CD4-positive, CD25-positive, alpha-beta regulatory T cell (primary cell): ENCODE measurements around the gene GOLGA6C. TPM values are rescaled to one million over a fixed set of nuclear protein-coding genes. Genes with fewer than 3 reads are reported as not detected.
"Not testable (repeated sequence)": the region's sequence is repeated elsewhere in the genome, so short reads cannot be mapped to it uniquely, and the experiment has no call there.

Experiments
- ATAC-seq, 2 donors: fragments of 150-1000 bp; cut with Tn5 transposase; one replicate each; pipeline ENCODE4 v1.10.0; 2021; ENCODE audit warnings: low read depth in 2 of 2, moderate number of reproducible peaks in 2 of 2, moderate library complexity in 1 of 2
- DNase-seq, 3 donors: peaks; one replicate each; pipeline versions ENCODE4 v3.0.0 to v3.0.0-alpha.2; 2012 to 2022; ENCODE audit warnings: mixed read lengths in 1 of 3
- H3K27ac ChIP-seq: one replicate; pipeline ENCODE4 v1.7.0; 2013; ENCODE audit warnings: mild to moderate bottlenecking, low read length; ENCODE audit not compliant: insufficient read depth, poor library complexity, severe bottlenecking
- H3K27me3 ChIP-seq: one replicate; pipeline ENCODE4 v1.7.0; 2013; ENCODE audit warnings: low read length; ENCODE audit not compliant: control insufficient read depth, insufficient read depth
- H3K36me3 ChIP-seq: one replicate; pipeline ENCODE4 v1.7.0; 2013; ENCODE audit warnings: mild to moderate bottlenecking, low read length, moderate library complexity; ENCODE audit not compliant: control insufficient read depth, insufficient read depth
- H3K4me1 ChIP-seq: 2 replicates; pipeline ENCODE4 v1.7.0; 2013; ENCODE audit warnings: mild to moderate bottlenecking, low read length; ENCODE audit not compliant: insufficient read depth, control insufficient read depth, poor library complexity, severe bottlenecking
- H3K4me3 ChIP-seq: one replicate; pipeline ENCODE4 v1.7.0; 2013; ENCODE audit warnings: low read depth, mild to moderate bottlenecking, low read length, moderate library complexity
- H3K9me3 ChIP-seq, 2 experiments: 1 replicate in 1 of 2; 2 replicates in 1 of 2; pipeline ENCODE4 v1.7.0; 2013; ENCODE audit warnings: low read length in 2 of 2, mild to moderate bottlenecking in 1 of 2, moderate library complexity in 1 of 2; ENCODE audit not compliant: control insufficient read depth in 2 of 2
- H3K27ac Mint-ChIP-seq, 3 donors: one replicate each; pipeline ENCODE4 v1.8.0; 2020 to 2022; ENCODE audit warnings: mild to moderate bottlenecking in 3 of 3, mixed read lengths in 3 of 3, moderate library complexity in 2 of 3
- H3K27me3 Mint-ChIP-seq: one replicate; pipeline ENCODE4 v1.8.0; 2022; ENCODE audit warnings: mild to moderate bottlenecking, mixed read lengths
- H3K36me3 Mint-ChIP-seq: one replicate; pipeline ENCODE4 v1.8.0; 2020; ENCODE audit warnings: mixed read lengths
- H3K4me1 Mint-ChIP-seq, 4 donors: one replicate each; pipeline ENCODE4 v1.8.0; 2020 to 2022; ENCODE audit warnings: mixed read lengths in 4 of 4, mild to moderate bottlenecking in 1 of 4
- H3K4me3 Mint-ChIP-seq, 4 donors: one replicate each; pipeline ENCODE4 v1.8.0; 2020 to 2022; ENCODE audit warnings: mild to moderate bottlenecking in 4 of 4, mixed read lengths in 4 of 4, moderate library complexity in 3 of 4
- H3K9me3 Mint-ChIP-seq, 7 donors: one replicate each; pipeline ENCODE4 v1.8.0; 2020 to 2022; ENCODE audit warnings: mixed read lengths in 7 of 7, mild to moderate bottlenecking in 3 of 7, moderate library complexity in 2 of 7
- polyA plus RNA-seq, 4 donors: library from polyadenylated mRNA; unstranded; fragments of 300-500 nt; fragmentation: Illumina TruSeq; gene quantifications; one replicate each; pipeline ENCODE4 v1.2.3, GENCODE V29; 2021
- total RNA-seq: library from RNA; stranded (reverse); gene quantifications from one replicate; pipeline ENCODE4 v1.2.3, GENCODE V29; 2022

GOLGA6C gene
- total and polyA plus RNA-seq, 5 donors from 2014 or later, result not detected

GRCh38 chr15:75251343-75251742, 6.8 kb upstream of the GOLGA6C start:
- not testable (repeated sequence) for H3K4me1 ChIP-seq, H3K27ac Mint-ChIP-seq, H3K4me1 Mint-ChIP-seq, H3K4me3 ChIP-seq, DNase-seq, H3K4me3 Mint-ChIP-seq, H3K9me3 Mint-ChIP-seq, H3K9me3 ChIP-seq, H3K27me3 ChIP-seq, ATAC-seq, H3K36me3 Mint-ChIP-seq, H3K27ac ChIP-seq, H3K36me3 ChIP-seq
- H3K27me3 Mint-ChIP-seq, result peaks cover 31% of the 10 kb centered on the region

- H3K27ac Mint-ChIP-seq, H3K36me3 ChIP-seq, DNase-seq, H3K36me3 Mint-ChIP-seq, H3K9me3 Mint-ChIP-seq, H3K4me1 Mint-ChIP-seq, H3K4me1 ChIP-seq, H3K27me3 ChIP-seq, H3K27ac ChIP-seq, H3K4me3 ChIP-seq, H3K9me3 ChIP-seq, H3K4me3 Mint-ChIP-seq, ATAC-seq: not testable (repeated sequence)
- peaks cover 31% of the 10 kb centered on the region for H3K27me3 Mint-ChIP-seq
These were observed 5.8 kb upstream of the GOLGA6C start for GRCh38 chr15:75252285-75252684.

- H3K4me1 Mint-ChIP-seq, H3K27ac ChIP-seq, H3K27me3 Mint-ChIP-seq, H3K9me3 Mint-ChIP-seq, ATAC-seq, H3K36me3 Mint-ChIP-seq, H3K36me3 ChIP-seq, H3K27ac Mint-ChIP-seq, H3K4me3 Mint-ChIP-seq, H3K9me3 ChIP-seq, H3K27me3 ChIP-seq, DNase-seq, H3K4me3 ChIP-seq, H3K4me1 ChIP-seq: not testable (repeated sequence)
These were observed 648 bp downstream of the GOLGA6C start for GRCh38 chr15:75258620-75259343.

- not testable (repeated sequence) for H3K4me3 Mint-ChIP-seq, H3K36me3 Mint-ChIP-seq, DNase-seq, H3K27me3 ChIP-seq, H3K27ac Mint-ChIP-seq, H3K36me3 ChIP-seq, H3K9me3 ChIP-seq, H3K4me1 ChIP-seq, H3K4me3 ChIP-seq, H3K4me1 Mint-ChIP-seq, H3K27ac ChIP-seq, ATAC-seq, H3K27me3 Mint-ChIP-seq, H3K9me3 Mint-ChIP-seq
These were observed 1.7 kb downstream of the GOLGA6C start for GRCh38 chr15:75259873-75260272.

- H3K4me3 ChIP-seq, H3K36me3 ChIP-seq, H3K27ac ChIP-seq, H3K27me3 Mint-ChIP-seq, H3K27me3 ChIP-seq, H3K4me1 Mint-ChIP-seq, H3K27ac Mint-ChIP-seq, H3K36me3 Mint-ChIP-seq, H3K4me3 Mint-ChIP-seq, DNase-seq, H3K9me3 ChIP-seq, H3K4me1 ChIP-seq, ATAC-seq, H3K9me3 Mint-ChIP-seq: not testable (repeated sequence)
These were observed 15.7 kb downstream of the GOLGA6C start for GRCh38 chr15:75273751-75274359.

- not testable (repeated sequence) for H3K27ac ChIP-seq, H3K9me3 Mint-ChIP-seq, H3K27me3 ChIP-seq, H3K4me1 Mint-ChIP-seq, H3K4me3 ChIP-seq, H3K27me3 Mint-ChIP-seq, H3K9me3 ChIP-seq, H3K36me3 ChIP-seq, H3K4me3 Mint-ChIP-seq, H3K36me3 Mint-ChIP-seq, H3K4me1 ChIP-seq
- H3K27ac Mint-ChIP-seq, result peak overlapping the region in 1 of 3 donors; percentile 46
- ATAC-seq (peak; percentile 57 to 59), DNase-seq (peak; percentile 34 to 40 (median 36))
These were observed 16.5 kb downstream of the GOLGA6C start for GRCh38 chr15:75274509-75275107.

- H3K4me1 Mint-ChIP-seq, ATAC-seq, H3K36me3 Mint-ChIP-seq, H3K4me3 Mint-ChIP-seq, H3K27me3 Mint-ChIP-seq, H3K27ac ChIP-seq, H3K27ac Mint-ChIP-seq, H3K27me3 ChIP-seq, H3K9me3 Mint-ChIP-seq, H3K4me3 ChIP-seq, H3K9me3 ChIP-seq, H3K36me3 ChIP-seq, H3K4me1 ChIP-seq, DNase-seq: not testable (repeated sequence)
These were observed 17.5 kb downstream of the GOLGA6C start for GRCh38 chr15:75275617-75276016.

- not testable (repeated sequence) for DNase-seq, H3K27me3 Mint-ChIP-seq, H3K4me1 Mint-ChIP-seq
These were observed 20.4 kb downstream of the GOLGA6C start for GRCh38 chr15:75278497-75278896.

More at GRCh38 chr15:75278497-75278896, 20.4 kb downstream of the GOLGA6C start:
- not testable (repeated sequence) for H3K9me3 ChIP-seq, H3K27ac ChIP-seq, H3K9me3 Mint-ChIP-seq, H3K27me3 ChIP-seq, H3K4me1 ChIP-seq, H3K4me3 ChIP-seq, H3K27ac Mint-ChIP-seq, ATAC-seq, H3K36me3 ChIP-seq, H3K4me3 Mint-ChIP-seq, H3K36me3 Mint-ChIP-seq
